ENCODE measurements around the gene SOX12. TPM values are rescaled to one million over a fixed set of nuclear protein-coding genes. Genes with fewer than 3 reads are reported as not detected.

Gene SOX12
- total RNA-seq, 2 experiments from 2014 or later = 12.8 to 13.0 TPM

GRCh38 chr20:361561-361960 is 36.2 kb downstream of the SOX12 start:
- Mint-ChIP-seq H3K4me1 (ENCODE audit: low read depth) (peaks cover 33% of the 10 kb centered on the region), H3K27me3 (peaks cover 3% of the 10 kb centered on the region), H3K27ac (no peak overlapping the region), H3K4me3 (no peak overlapping the region), H3K36me3 (ENCODE audit: low read depth) (no peaks in the 10 kb centered on the region), H3K9me3 (no peaks in the 10 kb centered on the region)
- intact Hi-C loops (cut with micrococcal nuclease) = no loop called here
- ATAC-seq = no peak
- CTCF ChIA-PET = interaction anchor here (1.1 to 2.1 kb wide), 6 partner anchors 7 to 284 kb away, joined by 3 to 11 read pairs (median 6); no protein-coding TSS in a partner anchor
- POLR2A ChIA-PET = interaction anchor here (1.1 kb wide), 1 partner anchor 12 kb away, joined by 3 read pairs; no protein-coding TSS in a partner anchor
- no peak for TF ChIP-seq CTCF (IDR thresholded peaks at IDR 0.05)
- no peak for DNase-seq

- intact Hi-C loops (cut with micrococcal nuclease) = no loop called here
- POLR2A ChIA-PET = interaction anchor here (1.0 to 1.4 kb wide), 5 partner anchors 13 to 149 kb away, joined by 3 to 5 read pairs (median 4); partner anchors contain the start of gene TRIB3
- ATAC-seq (peak; percentile 81), DNase-seq (peak; percentile 84)
- Mint-ChIP-seq H3K27me3 (peaks cover 3% of the 10 kb centered on the region), H3K4me1 (ENCODE audit: low read depth) (peaks cover 33% of the 10 kb centered on the region), H3K36me3 (ENCODE audit: low read depth) (no peaks in the 10 kb centered on the region), H3K27ac (peak overlapping the region; percentile 81), H3K9me3 (no peaks in the 10 kb centered on the region), H3K4me3 (peak overlapping the region; percentile 51)
- TF ChIP-seq CTCF (IDR thresholded peaks at IDR 0.05) = peak; percentile 31
- CTCF ChIA-PET = interaction anchor here (0.6 to 2.1 kb wide), 11 partner anchors 8 to 283 kb away, joined by 3 to 11 read pairs (median 4); no protein-coding TSS in a partner anchor
Measured at GRCh38 chr20:362271-363254, 37.2 kb downstream of the SOX12 start.

- Mint-ChIP-seq H3K4me1 (ENCODE audit: low read depth) (peaks cover 33% of the 10 kb centered on the region), H3K27me3 (peaks cover 3% of the 10 kb centered on the region), H3K9me3 (no peaks in the 10 kb centered on the region), H3K4me3 (no peak overlapping the region), H3K36me3 (ENCODE audit: low read depth) (no peaks in the 10 kb centered on the region), H3K27ac (no peak overlapping the region)
- DNase-seq = peak; percentile 33
- intact Hi-C loops (cut with micrococcal nuclease) = no loop called here
- POLR2A ChIA-PET = interaction anchor here (1.0 to 1.4 kb wide), 5 partner anchors 14 to 148 kb away, joined by 3 to 5 read pairs (median 4); partner anchors contain the start of gene TRIB3
- peak; percentile 17 for ATAC-seq
- TF ChIP-seq CTCF (IDR thresholded peaks at IDR 0.05) = no peak
- CTCF ChIA-PET = interaction anchor here (0.9 to 2.1 kb wide), 7 partner anchors 9 to 282 kb away, joined by 3 to 11 read pairs (median 5); no protein-coding TSS in a partner anchor
Measured at GRCh38 chr20:363319-364078, 38.1 kb downstream of the SOX12 start.

DNA sequence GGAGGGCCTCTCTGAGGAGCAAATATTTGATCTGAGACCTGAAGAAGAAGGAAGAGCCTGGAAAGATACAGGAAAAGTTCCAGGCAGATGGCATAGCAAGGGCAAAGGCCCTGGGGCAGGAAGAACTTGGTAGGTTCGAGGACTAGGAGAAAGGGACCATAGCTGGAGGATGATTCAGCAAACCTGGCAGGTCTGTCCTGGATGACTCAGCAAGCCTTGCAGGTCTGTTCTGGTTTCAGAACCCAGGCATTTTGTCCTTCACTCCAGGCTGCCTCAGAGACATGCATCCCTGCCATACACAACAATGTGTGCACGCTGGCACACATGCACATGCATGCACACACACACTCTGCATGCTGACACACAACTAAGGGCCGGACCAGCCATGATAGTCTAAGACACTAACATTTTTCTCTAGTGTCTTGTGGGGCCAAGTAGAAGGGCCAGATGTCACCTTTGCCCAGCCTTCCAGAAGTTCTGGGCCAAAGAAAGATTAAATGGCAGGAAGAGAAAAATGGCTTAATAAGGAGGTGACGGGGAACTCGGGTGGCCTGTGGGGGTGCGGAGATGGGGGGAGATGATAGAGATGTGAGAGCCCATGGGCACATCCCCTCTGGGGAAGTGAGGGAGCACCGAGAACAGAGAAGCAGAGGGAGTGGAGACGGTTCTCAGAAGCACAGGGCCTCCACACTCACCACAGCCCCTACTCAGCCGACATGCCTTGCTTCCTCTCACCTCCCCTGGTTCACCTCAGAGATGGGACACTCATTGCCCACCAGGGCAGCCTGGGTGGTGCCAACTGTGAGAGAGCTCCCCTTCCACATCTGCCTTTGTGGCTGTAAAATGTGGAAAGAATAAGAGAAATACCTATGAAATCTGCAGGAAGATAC is 39.8 kb downstream of the SOX12 start:
- DNase-seq = peak; percentile 23
- Mint-ChIP-seq H3K36me3 (ENCODE audit: low read depth) (no peaks in the 10 kb centered on the region), H3K4me3 (no peak overlapping the region), H3K9me3 (no peaks in the 10 kb centered on the region), H3K27me3 (peaks cover 1% of the 10 kb centered on the region), H3K4me1 (ENCODE audit: low read depth) (peaks cover 33% of the 10 kb centered on the region), H3K27ac (peak overlapping the region; percentile 52)
- ATAC-seq = peak; percentile 31
- TF ChIP-seq CTCF (IDR thresholded peaks at IDR 0.05) = no peak
- POLR2A ChIA-PET = interaction anchor here (0.6 kb wide), 1 partner anchor 113 kb away, joined by 3 read pairs; no protein-coding TSS in a partner anchor
- intact Hi-C loops (cut with micrococcal nuclease) = no loop called here
- CTCF ChIA-PET = interaction anchor here (1.3 kb wide), 2 partner anchors 10 to 11 kb away, joined by 3 to 4 read pairs; no protein-coding TSS in a partner anchor
